GM15510 (cell line): ENCODE measurements around the gene ZNF654.

Source experiments
- POLR2A ChIP-seq: IDR thresholded peaks from 3 replicates; pipeline ENCODE4 v1.6.1; 2011; ENCODE audit warnings: borderline replicate concordance; ENCODE audit not compliant: insufficient read length; ENCODE audit errors: extremely low read depth

The ZNF654 gene

GRCh38 chr3:88101142-88101541 lies 42.1 kb downstream of the ZNF654 start:
- TF ChIP-seq POLR2A = no peak

GRCh38 chr3:88105325-88105724 lies 46.3 kb downstream of the ZNF654 start:
- TF ChIP-seq POLR2A = no peak

GRCh38 chr3:88112289-88112688 lies 53.2 kb downstream of the ZNF654 start:
- TF ChIP-seq POLR2A = no peak

- no peak for TF ChIP-seq POLR2A
These were observed 54.5 kb downstream of the ZNF654 start for GRCh38 chr3:88113311-88114162.

GRCh38 chr3:88114878-88115549 lies 56.0 kb downstream of the ZNF654 start:
- no peak for TF ChIP-seq POLR2A

GRCh38 chr3:88117683-88118082 lies 58.6 kb downstream of the ZNF654 start:
- no peak for TF ChIP-seq POLR2A

GRCh38 chr3:88123526-88123925 lies 64.5 kb downstream of the ZNF654 start:
- no peak for TF ChIP-seq POLR2A

- no peak for TF ChIP-seq POLR2A
These were observed 72.6 kb downstream of the ZNF654 start for GRCh38 chr3:88131695-88132094.

- TF ChIP-seq POLR2A = no peak
These were observed 73.8 kb downstream of the ZNF654 start for GRCh38 chr3:88132894-88133293.

- no peak for TF ChIP-seq POLR2A
These were observed 74.7 kb downstream of the ZNF654 start for GRCh38 chr3:88133711-88134263.

GRCh38 chr3:88137836-88138235 lies 78.8 kb downstream of the ZNF654 start:
- TF ChIP-seq POLR2A = no peak

- TF ChIP-seq POLR2A = no peak
These were observed 82.5 kb downstream of the ZNF654 start for GRCh38 chr3:88141458-88142083.

- TF ChIP-seq POLR2A = no peak
These were observed 83.1 kb downstream of the ZNF654 start for GRCh38 chr3:88142094-88142624.

- no peak for TF ChIP-seq POLR2A
These were observed 88.2 kb downstream of the ZNF654 start for GRCh38 chr3:88147261-88147660.

GRCh38 chr3:88148651-88149050 lies 89.6 kb downstream of the ZNF654 start:
- no peak for TF ChIP-seq POLR2A
